IPS-18c (cell line): Measurements from ENCODE around the gene PI4K2B.
A peak's percentile ranks its signal among the peaks of the same experiment; 100 is the strongest.
"Not testable (repeated sequence)": the region's sequence is repeated elsewhere in the genome, so short reads cannot be mapped to it uniquely, and the experiment has no call there.

Source experiments
- H3K4me3 ChIP-seq: 2 replicates; pipeline ENCODE4 v1.7.0; 2013; ENCODE audit warnings: low read depth, mild to moderate bottlenecking, low read length, moderate library complexity; ENCODE audit not compliant: insufficient read depth
- H3K9me3 ChIP-seq: one replicate; pipeline ENCODE4 v1.6.1; 2013; ENCODE audit warnings: mild to moderate bottlenecking, low read length, moderate library complexity; ENCODE audit not compliant: control insufficient read depth, insufficient read depth

The PI4K2B gene

DNA sequence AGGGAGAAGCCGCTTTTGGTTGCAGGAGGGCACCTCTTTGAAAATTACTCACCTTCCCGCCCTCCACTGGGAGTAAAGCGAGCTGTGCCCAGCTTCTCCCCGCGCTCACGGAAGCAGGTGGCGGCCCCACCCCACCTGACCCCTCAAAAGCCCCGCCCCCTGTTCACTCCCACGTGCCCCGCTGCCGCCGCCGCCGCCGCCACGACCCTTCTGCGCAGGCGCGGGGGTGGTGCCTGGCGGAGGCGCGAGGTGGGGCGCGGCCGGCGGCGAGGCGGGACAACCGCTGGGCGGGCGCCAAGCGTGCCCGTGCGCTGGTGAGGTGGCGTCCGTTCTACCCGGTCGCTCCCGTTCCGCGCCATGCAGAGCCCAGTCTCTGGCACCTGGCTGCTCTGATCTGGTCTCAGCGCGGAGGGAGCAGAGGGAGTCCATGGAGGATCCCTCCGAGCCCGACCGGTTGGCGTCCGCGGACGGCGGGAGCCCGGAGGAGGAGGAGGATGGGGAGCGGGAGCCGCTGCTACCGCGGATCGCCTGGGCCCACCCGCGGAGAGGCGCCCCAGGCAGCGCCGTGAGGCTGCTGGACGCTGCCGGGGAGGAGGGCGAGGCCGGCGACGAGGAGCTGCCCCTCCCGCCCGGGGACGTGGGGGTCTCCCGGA is at the start of gene PI4K2B:
Gene PI4K2B (plus strand): TSS at position 297 of the 653 bp plus-strand sequence. CDS start 131 bp downstream, at position 428.
- Histone ChIP-seq H3K4me3 (peak within 1 kb of the TSS; percentile 91), H3K9me3 (peaks cover 9% of the 10 kb centered on the region)

DNA sequence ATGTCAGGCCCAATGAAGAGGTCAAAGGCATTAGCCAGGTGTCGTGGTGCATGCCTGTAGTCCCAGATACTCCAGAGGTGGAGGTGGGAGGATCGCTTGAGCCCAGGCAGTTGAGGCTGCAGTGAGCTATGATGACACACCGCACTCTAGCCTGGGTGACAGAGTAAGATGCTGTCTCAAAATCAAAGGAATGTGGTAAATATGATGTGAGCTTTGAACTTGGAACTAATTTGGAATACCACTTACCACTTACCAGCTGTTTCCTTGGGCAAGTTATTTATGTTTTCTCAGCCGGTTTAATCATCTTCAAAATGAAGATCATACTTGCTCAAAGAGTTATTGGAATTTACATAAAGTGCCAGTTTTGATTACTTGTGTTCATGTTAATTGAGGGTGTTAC is 49.8 kb upstream of the PI4K2B start:
- Histone ChIP-seq H3K9me3 (no peaks in the 10 kb centered on the region), H3K4me3 (no peak overlapping the region)

DNA sequence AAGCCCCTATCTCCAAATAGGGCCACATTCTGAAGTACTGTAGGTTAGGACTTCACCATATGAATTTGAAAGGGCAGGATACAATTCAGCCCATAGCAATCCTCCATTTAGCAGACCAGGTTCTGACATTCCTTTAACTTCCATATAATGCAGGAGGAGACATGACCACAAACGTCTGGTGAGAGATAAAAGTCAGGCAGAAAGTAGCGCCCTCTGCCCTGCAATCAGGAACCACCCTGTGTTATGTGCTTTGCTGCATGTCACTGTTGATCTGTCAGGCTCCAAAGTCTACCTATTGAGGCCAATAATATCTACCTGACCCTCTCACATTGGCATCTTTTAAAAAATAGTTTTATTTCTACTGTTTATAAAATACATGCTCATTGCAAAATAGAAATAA is 43.4 kb upstream of the PI4K2B start:
- no peak overlapping the region for H3K4me3 ChIP-seq
- no peaks in the 10 kb centered on the region for H3K9me3 ChIP-seq

DNA sequence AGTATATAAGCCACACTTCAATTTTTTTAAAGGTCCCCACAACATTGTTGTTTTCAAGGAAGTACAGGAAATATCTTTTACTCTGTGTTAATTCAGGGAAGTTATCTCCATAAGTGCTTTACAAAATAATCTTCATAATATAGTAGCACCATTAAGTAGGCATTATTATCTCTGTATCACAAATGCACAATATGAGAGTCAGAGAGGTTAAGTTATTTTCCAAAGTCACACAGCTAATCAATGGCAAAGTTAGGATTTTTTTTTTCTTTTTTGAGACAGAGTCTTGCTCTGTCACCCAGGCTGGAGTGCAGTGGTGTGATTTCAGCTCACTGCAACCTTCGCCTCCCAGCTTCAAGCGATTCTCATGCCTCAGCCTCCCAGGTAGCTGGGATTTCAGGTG is 35.1 kb upstream of the PI4K2B start:
- no peak overlapping the region for H3K4me3 ChIP-seq
- no peaks in the 10 kb centered on the region for H3K9me3 ChIP-seq

DNA sequence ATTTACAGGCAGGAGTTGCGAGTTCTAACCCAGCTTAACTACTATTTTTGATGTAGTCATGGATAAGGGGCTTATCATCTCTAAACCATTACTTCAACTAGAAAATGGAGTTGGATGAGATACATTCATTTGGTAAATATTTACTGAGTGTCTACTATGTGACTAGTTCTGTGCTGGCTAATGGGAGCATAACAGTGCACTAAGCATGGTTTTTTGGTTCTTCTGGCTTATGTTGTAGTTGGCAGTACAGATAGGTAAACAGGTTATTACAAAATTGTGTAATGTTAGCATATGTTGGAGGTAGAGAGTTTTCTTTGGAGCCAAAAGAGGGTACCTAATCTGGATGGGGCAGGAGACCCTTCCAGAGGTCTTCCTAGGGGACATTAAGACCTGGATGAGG is 25.8 kb upstream of the PI4K2B start:
- no peaks in the 10 kb centered on the region for H3K9me3 ChIP-seq
- no peak overlapping the region for H3K4me3 ChIP-seq

DNA sequence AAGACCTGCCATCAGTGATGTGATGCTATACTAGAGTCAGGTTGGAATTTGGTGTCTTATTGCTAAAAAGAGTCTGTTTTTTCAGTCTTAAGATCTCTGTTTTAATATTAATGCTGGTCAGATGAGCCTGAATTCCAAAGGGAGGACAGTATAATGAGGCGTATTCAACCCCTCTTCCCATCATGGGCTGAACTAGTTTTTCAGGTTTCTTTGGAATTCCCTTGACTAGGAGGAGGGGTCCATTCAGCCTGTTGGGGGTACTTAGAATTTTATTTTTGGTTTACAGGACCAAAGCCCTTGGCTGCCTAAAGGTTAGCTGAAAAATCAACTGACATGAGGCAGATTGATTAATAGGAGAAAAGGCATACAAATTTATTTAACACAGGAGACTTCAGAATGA is 24.1 kb upstream of the PI4K2B start:
- Histone ChIP-seq H3K4me3 (no peak overlapping the region), H3K9me3 (no peaks in the 10 kb centered on the region)

DNA sequence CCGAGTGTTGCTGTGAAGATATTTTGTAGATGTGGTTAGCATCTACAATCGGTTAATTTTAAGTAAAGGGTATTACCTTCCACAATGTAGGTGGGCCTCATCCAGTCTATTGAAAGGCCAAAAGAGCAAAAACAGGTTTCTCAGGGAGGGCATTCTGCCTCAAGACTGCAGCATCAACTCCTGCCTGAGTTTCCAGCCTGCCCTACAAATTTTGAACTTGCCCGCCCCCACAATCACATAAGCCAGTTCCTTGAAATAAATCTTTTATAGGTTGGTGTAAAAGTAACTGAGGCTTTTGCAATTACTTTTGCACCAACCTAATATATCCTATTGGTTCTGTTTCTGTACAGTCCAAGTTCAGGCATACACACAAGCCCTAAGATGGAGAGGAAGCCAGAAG is 22.1 kb upstream of the PI4K2B start:
- Histone ChIP-seq H3K9me3 (no peaks in the 10 kb centered on the region), H3K4me3 (no peak overlapping the region)

DNA sequence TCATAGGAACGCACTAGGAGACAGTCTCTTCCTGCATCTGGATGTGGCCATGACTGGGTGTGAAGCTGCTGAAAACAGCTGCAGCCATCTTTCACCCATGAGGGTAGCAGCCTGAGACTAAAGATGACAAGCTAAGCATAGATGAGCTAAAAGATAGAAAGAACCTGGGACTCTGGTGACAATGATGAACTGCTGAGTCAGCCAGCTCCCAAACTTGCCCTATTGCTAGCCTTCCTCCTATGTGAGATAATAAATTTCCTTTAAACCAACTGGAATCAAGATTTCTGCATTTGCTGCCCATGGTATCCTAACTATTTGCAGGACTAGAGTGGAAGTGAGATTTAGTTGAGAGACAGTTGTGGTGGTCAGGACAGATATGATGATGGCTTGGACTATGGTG is 21.0 kb upstream of the PI4K2B start:
- Histone ChIP-seq H3K4me3 (no peak overlapping the region), H3K9me3 (no peaks in the 10 kb centered on the region)

- Histone ChIP-seq H3K9me3 (no peaks in the 10 kb centered on the region), H3K4me3 (no peak overlapping the region)
These were observed 20.4 kb upstream of the PI4K2B start for GRCh38 chr4:25213347-25213979.

DNA sequence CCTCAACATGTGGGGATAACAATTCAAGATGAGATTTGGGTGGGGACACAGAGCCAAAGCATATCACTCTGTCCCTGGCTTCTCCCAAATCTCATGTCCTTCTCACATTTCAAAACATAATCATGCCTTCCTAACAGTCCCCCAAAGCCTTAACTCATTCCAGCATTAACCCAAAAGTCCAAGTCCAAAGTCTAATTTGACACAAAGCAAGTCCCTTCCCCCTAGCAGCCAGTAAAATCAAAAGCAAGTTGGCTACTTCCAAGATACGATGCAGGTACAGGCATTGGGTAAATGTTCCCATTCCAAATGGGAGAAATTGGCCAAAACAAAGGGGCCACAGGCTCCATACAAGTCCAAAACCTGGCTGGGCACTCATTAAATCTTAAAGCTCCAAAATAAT is 19.1 kb upstream of the PI4K2B start:
- H3K4me3 ChIP-seq, H3K9me3 ChIP-seq: not testable (repeated sequence)

GRCh38 chr4:25215511-25215910 is 18.3 kb upstream of the PI4K2B start:
- no peaks in the 10 kb centered on the region for H3K9me3 ChIP-seq
- no peak overlapping the region for H3K4me3 ChIP-seq

DNA sequence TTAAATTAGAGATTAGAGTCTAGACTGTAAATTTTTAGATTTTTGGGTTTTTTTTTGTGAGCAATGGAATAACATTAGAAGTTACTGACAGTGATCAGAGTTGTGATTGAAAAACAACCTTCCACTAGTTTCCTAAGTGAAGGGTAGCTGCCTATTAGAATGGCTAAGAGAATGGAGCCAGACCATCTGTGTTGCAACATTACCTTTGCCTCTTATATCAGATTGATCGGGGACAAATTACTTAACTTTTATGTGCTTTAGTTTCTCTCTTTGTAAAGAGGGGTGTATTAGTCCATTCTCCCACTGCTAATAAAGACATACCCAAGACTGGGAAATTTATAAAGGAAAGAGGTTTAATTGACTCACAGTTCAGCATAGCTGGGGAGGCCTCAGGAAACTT is 12.5 kb upstream of the PI4K2B start:
- H3K4me3 ChIP-seq: no peak overlapping the region
- H3K9me3 ChIP-seq: peaks cover 4% of the 10 kb centered on the region

DNA sequence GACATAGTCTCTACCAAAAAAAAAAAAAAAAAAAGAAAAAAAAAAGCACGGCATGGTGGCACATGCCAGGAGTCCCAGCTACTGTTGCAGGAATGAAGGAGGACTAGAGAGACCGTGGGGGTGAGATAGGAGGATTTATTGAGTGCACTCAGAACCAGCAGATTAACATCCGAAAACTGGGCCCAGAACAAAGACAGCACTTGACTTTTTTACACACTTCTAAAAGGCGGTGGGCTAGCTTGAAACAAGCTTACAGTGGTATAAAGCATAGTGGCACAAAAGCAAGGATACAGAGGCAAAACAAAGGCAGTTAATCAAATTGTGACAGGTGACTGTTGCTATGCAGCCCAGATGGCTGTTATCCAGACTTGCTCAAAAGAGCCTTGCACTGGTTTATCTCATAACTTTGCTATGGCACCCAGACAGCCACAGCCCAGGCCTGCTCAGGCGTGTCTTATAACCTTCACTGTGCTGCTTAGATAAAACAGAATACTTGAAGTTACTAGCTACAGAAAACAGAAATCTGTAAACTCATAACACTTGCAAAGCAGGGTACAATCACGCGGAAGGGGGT is 9.9 kb upstream of the PI4K2B start:
- H3K9me3 ChIP-seq: peaks cover 4% of the 10 kb centered on the region
- no peak overlapping the region for H3K4me3 ChIP-seq

DNA sequence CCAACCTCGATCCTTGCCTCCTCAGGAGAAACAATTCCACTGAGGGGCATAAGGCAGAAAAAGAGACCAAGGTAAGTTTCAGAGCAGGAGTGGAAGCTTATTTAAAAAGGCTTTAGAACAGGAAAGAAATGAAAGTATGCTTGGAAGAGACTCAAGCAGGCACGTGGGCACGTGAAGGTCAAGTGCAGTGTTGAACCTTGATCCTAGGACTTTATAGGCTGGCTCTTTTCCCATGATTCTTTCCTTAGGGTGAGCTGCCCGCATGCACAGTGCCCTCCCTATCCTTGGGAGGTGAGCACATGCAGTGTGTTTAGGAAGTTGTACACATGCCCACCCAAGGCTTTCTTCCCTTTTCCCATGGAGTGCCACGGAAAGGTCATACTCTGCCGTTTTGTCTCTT is 4.0 kb upstream of the PI4K2B start:
- Histone ChIP-seq H3K9me3 (peaks cover 9% of the 10 kb centered on the region), H3K4me3 (no peak overlapping the region)

DNA sequence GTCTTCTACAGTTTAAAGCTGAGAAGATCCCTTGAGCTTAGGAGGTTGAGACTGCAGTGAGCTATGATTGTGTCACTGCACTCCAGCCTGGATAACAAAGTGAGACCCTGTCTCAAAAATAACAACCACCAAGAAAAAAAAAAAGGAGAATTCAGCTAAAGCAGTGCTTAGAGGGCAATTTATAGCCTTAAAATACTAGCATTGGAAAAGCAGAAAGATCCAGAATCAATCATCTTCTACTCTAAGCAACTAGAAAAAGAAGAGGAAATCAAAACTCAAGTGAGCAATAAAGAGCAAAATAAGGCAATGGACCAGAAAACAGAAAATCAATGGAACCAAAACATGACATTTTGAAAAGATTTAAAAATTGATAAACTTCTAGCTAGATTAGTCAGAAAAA is 639 bp upstream of the PI4K2B start:
- Histone ChIP-seq H3K9me3 (peaks cover 9% of the 10 kb centered on the region), H3K4me3 (no peak overlapping the region)

DNA sequence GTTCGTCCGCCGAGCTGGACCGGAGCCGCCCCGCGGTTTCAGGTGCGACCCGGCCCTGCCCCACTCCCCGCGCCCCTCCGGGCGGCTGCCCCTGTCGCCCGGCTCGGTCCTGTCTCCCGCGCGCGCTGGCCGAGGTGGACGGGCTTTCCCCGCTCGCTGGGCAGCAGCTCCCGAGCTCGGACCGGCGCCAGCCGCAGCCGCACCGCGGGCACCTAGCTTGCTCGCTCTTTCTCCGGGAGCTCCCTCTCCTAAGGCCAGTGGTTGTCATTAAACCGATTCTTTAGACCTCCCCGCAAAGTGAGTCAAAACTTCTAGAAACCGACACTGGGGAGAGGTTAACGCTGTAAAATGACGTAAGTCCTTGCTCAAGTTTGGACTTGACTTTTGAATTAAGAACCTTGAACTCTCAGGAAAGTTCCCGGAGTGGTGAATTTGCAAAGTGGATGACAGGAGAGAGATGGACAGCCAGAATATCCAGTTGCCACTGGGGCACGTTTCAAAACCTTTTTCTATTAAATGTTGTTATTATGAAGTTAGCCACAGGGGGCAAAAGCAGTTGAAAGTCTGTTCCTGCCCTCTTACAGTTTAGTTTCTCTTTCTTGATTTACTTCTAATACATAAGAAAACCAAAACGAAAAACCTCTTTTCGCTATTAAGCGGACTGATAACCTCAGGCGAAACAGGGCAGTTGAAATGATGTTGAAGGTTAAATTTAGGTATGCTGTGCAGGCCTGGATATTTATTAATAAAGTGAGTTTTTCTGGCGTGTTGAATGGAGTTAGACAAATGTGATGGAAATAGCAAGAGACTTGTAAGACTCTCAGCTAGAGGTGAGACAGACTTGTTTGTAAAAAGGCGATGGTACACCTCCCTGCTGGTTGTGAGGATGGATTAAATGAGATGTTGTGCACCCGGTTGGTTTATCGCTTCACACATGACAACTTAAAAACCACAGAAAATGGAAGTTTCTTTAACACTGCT is 847 bp downstream of the PI4K2B start:
- H3K9me3 ChIP-seq: peaks cover 9% of the 10 kb centered on the region
- H3K4me3 ChIP-seq: peak overlapping the region; percentile 91

- Histone ChIP-seq H3K4me3 (peak overlapping the region; percentile 91; the same call in 1 of the 2 replicates), H3K9me3 (peaks cover 9% of the 10 kb centered on the region)
These were observed 1.6 kb downstream of the PI4K2B start for GRCh38 chr4:25235401-25235800.
